Keratinocyte (primary cell): ENCODE results near the gene TUBA3C. TPM values are rescaled to one million over a fixed set of nuclear protein-coding genes. Genes with fewer than 3 reads are reported as not detected.
"Not testable (repeated sequence)": the region's sequence is repeated elsewhere in the genome, so short reads cannot be mapped to it uniquely, and the experiment has no call there.

ENCODE experiments used
- DNase-seq: peaks from one replicate; pipeline ENCODE4 v3.0.0-alpha.2; 2011; ENCODE audit warnings: low read depth, missing footprints, low spot score
- FAIRE-seq: peaks from 2 replicates; lab custom pipeline; 2011; peaks lifted over from hg19 to GRCh38; lab: Jason Lieb, UNC
- H2AFZ ChIP-seq: 2 replicates; pipeline ENCODE4 v1.6.0; 2012; ENCODE audit warnings: low read length, control low read depth, inconsistent platforms; ENCODE audit not compliant: control insufficient read depth
- H3K27ac ChIP-seq: 2 replicates; pipeline ENCODE4 v1.5.1; 2011; ENCODE audit warnings: low read length; ENCODE audit not compliant: control insufficient read depth, insufficient read depth
- H3K27me3 ChIP-seq: 3 replicates; pipeline ENCODE4 v1.6.0; 2011; ENCODE audit warnings: low read length; ENCODE audit not compliant: control insufficient read depth, insufficient read depth; ENCODE audit errors: extremely low read depth
- H3K36me3 ChIP-seq, 2 experiments: 2 replicates in 1 of 2; 3 replicates in 1 of 2; pipeline ENCODE4 v1.5.1; 2011; ENCODE audit warnings: low read length in 2 of 2, mild to moderate bottlenecking in 1 of 2; ENCODE audit not compliant: control insufficient read depth in 2 of 2, insufficient read depth in 2 of 2; ENCODE audit errors: extremely low read depth in 1 of 2
- H3K4me1 ChIP-seq: 3 replicates; pipeline ENCODE4 v1.5.1; 2011; ENCODE audit warnings: low read length; ENCODE audit not compliant: control insufficient read depth, insufficient read depth; ENCODE audit errors: extremely low read depth
- H3K4me2 ChIP-seq: 3 replicates; pipeline ENCODE4 v1.6.0; 2011; ENCODE audit warnings: low read depth, low read length; ENCODE audit not compliant: control insufficient read depth, insufficient read depth; ENCODE audit errors: extremely low read depth
- H3K4me3 ChIP-seq, 3 experiments: fragments of 200-600 bp in 1 of 3; sonication (generic) in 1 of 3; 2 replicates in 2 of 3; 3 replicates in 1 of 3; pipeline ENCODE4 v1.5.1; 2011 to 2016; ENCODE audit warnings: low read length in 3 of 3, mild to moderate bottlenecking in 3 of 3, control low read depth in 2 of 3, inconsistent platforms in 1 of 3, low read depth in 1 of 3, mixed read lengths in 1 of 3, mixed run types in 1 of 3, moderate library complexity in 1 of 3; ENCODE audit not compliant: control insufficient read depth in 2 of 3, insufficient read depth in 2 of 3; ENCODE audit errors: extremely low read depth in 1 of 3
- H3K79me2 ChIP-seq: 2 replicates; pipeline ENCODE4 v1.6.0; 2012; ENCODE audit warnings: low read length; ENCODE audit not compliant: control insufficient read depth, insufficient read depth
- H3K9ac ChIP-seq: 3 replicates; pipeline ENCODE4 v1.6.0; 2011; ENCODE audit warnings: low read length; ENCODE audit not compliant: control insufficient read depth, insufficient read depth; ENCODE audit errors: extremely low read depth
- H3K9me1 ChIP-seq: 3 replicates; pipeline ENCODE4 v1.6.0; 2011; ENCODE audit warnings: low read length; ENCODE audit not compliant: control insufficient read depth, insufficient read depth; ENCODE audit errors: extremely low read depth
- H3K9me3 ChIP-seq: 2 replicates; pipeline ENCODE4 v1.5.1; 2012; ENCODE audit warnings: low read depth, low read length; ENCODE audit not compliant: control insufficient read depth
- H4K20me1 ChIP-seq: 3 replicates; pipeline ENCODE4 v1.6.0; 2011; ENCODE audit warnings: low read length; ENCODE audit not compliant: control insufficient read depth, insufficient read depth; ENCODE audit errors: extremely low read depth
- CTCF ChIP-seq, 3 experiments: IDR thresholded peaks in 1 of 3; conservative IDR thresholded peaks in 1 of 3; optimal IDR thresholded peaks in 1 of 3; 2 replicates in 2 of 3; 3 replicates in 1 of 3; pipeline versions ENCODE3 to v1.5.1; 2011; ENCODE audit warnings: low read length in 3 of 3, mild to moderate bottlenecking in 3 of 3, moderate library complexity in 2 of 3, control low read depth in 1 of 3, inconsistent platforms in 1 of 3; ENCODE audit not compliant: insufficient read depth in 2 of 3; ENCODE audit errors: extremely low read depth in 1 of 3
- EZH2 ChIP-seq: IDR thresholded peaks from one replicate; pipeline ENCODE4 v1.6.1; 2012; ENCODE audit warnings: inconsistent platforms, mild to moderate bottlenecking, low read length, moderate library complexity
- dilution Hi-C: fragments of 300-500 bp; cut with MboI; formaldehyde crosslinking; loops from one replicate; pipeline ENCODE4 v1.7.0; 2020; ENCODE audit warnings: low sequenced_read_pairs; ENCODE audit not compliant: extremely low pct_ligation_motif_present
- polyA plus RNA-seq, 5 experiments: library from polyadenylated mRNA; depleted of rRNA in 3 of 5; stranded (reverse) in 3 of 5; stranded (forward) in 1 of 5; unstranded in 1 of 5; fragments of >200 nt; gene quantifications; 1 replicate in 1 of 5; 2 replicates in 3 of 5; 3 replicates in 1 of 5; pipeline versions ENCODE4 v1.2.1 to v1.2.3, GENCODE V29; 2011 to 2012; ENCODE audit warnings: missing spikeins in 2 of 5, low read depth in 1 of 5, low replicate concordance in 1 of 5

Gene TUBA3C
- polyA plus RNA-seq, 1 donor (not counting 4 experiments of a cell fraction or from before 2014, with no cell fraction given): not detected

- no peaks in the 10 kb centered on the region for H3K36me3 ChIP-seq
- no peaks in the 10 kb centered on the region for H3K9me1 ChIP-seq
- dilution Hi-C loops: no loop called here
- no peak overlapping the region for H3K27ac ChIP-seq
- no peaks in the 10 kb centered on the region for H3K79me2 ChIP-seq
- TF ChIP-seq EZH2 (no peak), CTCF (optimal IDR thresholded peaks at IDR 0.05 in 1 of 3, IDR thresholded peaks at IDR 0.05 in 1 of 3, conservative IDR thresholded peaks at IDR 0.05 in 1 of 3; ENCODE audit: extremely low read depth in 1 of 3, insufficient read depth in 2 of 3, low read length in 3 of 3) (no peak)
- FAIRE-seq: no peak
- no peak overlapping the region for H3K4me3 ChIP-seq
- H4K20me1 ChIP-seq: no peaks in the 10 kb centered on the region
- H3K4me1 ChIP-seq: no peaks in the 10 kb centered on the region
- H3K4me2 ChIP-seq: no peak overlapping the region
- peaks cover 11% of the 10 kb centered on the region for H3K9me3 ChIP-seq
- no peak overlapping the region for H3K9ac ChIP-seq
- H2AFZ ChIP-seq: no peak overlapping the region
- DNase-seq: no peak
- no peaks in the 10 kb centered on the region for H3K27me3 ChIP-seq
These were observed 2.6 kb downstream of the TUBA3C start for GRCh38 chr13:19178901-19179593.

- H3K36me3 ChIP-seq, H3K4me2 ChIP-seq, H4K20me1 ChIP-seq, H3K79me2 ChIP-seq, FAIRE-seq, H3K9ac ChIP-seq, H3K27me3 ChIP-seq, H3K27ac ChIP-seq, DNase-seq, dilution Hi-C loops, H3K9me1 ChIP-seq, H2AFZ ChIP-seq, H3K4me1 ChIP-seq, H3K4me3 ChIP-seq: not testable (repeated sequence)
- H3K9me3 ChIP-seq: peaks cover 11% of the 10 kb centered on the region
These were observed 4.4 kb downstream of the TUBA3C start for GRCh38 chr13:19176981-19177776.
